ENCODE data around the gene DUOX2.
"Not testable (repeated sequence)": the region's sequence is repeated elsewhere in the genome, so short reads cannot be mapped to it uniquely, and the experiment has no call there.

DUOX2 gene

DNA sequence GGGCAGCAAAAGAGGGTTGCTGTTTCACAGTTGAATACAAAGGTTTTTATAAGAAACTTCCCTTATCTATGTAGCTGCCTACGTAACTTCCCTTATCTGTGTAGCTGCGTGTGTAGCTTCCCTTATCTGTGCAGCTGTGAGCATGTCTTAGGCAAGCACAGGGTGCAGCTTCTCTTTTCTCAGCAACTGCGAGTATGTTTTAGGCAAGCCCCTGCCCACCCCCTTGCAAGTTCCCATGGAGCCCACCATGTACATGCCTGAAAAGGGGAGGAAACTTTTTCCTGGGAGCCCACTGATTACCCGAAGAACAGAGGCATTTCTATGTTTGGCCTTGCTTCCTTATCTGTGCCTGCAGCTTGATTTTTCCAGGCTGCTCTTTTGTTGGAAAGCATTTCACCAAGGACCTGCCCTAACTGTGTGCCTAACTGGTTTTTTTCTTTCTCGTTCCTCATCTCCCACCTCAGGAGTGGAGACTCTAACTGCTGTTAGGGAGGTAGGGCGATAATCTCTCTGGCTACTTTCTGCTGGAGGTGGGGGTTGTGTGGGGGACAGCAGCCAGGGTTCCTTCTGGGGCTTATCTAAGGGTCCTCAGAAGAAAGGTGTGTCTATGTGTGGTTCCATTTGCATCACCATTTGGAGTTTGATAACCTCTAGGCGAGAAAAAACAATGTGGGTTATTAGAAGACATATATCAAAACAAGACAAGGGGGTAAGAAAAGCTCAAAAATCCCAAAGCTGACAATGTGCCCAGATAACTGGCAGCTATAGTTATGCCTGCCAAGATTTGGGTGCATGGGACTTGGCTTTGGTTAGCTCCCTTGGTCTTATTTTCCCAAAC, 65.0 kb downstream of the DUOX2 start:
- Histone ChIP-seq H3K9me3 (ENCODE audit: control insufficient read depth, low read length) (peaks cover 10% of the 10 kb centered on the region), H3K4me3 (ENCODE audit: low read length) (no peak overlapping the region)

DNA sequence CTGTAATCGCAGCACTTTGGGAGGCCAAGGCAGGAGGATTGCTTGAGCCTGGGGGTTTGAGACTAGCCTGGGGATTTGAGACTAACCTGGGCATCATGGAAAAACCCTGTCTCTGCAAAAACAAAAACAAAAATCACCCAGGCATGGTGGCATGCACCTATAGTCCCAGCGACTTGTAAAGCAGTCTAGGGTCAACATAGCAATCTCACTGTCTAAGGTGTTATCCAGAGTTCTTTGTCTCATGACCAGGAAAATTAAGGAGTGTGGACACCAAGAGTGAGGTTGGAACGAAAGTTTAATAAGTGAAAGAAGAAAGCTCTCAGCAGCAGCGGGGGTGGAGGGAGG, 65.6 kb downstream of the DUOX2 start:
- H3K27me3 ChIP-seq (replicated peaks; ENCODE audit: control insufficient read depth, insufficient read depth, low read length); H3K9ac ChIP-seq (ENCODE audit: low read length); H3K4me3 ChIP-seq (ENCODE audit: low read length); DNase-seq (ENCODE audit: low read depth); H3K4me1 ChIP-seq (ENCODE audit: control insufficient read depth, insufficient read depth, low read length); H3K9me3 ChIP-seq (ENCODE audit: control insufficient read depth, low read length): not testable (repeated sequence)
- H3K36me3 ChIP-seq (ENCODE audit: control insufficient read depth, insufficient read depth, low read length, severe bottlenecking): peaks cover 12% of the 10 kb centered on the region

More for the DNA sequence above, 65.0 kb downstream of the DUOX2 start:
- Histone ChIP-seq H3K27me3 (replicated peaks; ENCODE audit: control insufficient read depth, insufficient read depth, low read length) (no peaks in the 10 kb centered on the region), H3K4me1 (ENCODE audit: control insufficient read depth, insufficient read depth, low read length) (no peaks in the 10 kb centered on the region), H3K9ac (ENCODE audit: low read length) (no peak overlapping the region), H3K36me3 (ENCODE audit: control insufficient read depth, insufficient read depth, low read length, severe bottlenecking) (peaks cover 12% of the 10 kb centered on the region)
- no peak for DNase-seq (ENCODE audit: low read depth)

DNA sequence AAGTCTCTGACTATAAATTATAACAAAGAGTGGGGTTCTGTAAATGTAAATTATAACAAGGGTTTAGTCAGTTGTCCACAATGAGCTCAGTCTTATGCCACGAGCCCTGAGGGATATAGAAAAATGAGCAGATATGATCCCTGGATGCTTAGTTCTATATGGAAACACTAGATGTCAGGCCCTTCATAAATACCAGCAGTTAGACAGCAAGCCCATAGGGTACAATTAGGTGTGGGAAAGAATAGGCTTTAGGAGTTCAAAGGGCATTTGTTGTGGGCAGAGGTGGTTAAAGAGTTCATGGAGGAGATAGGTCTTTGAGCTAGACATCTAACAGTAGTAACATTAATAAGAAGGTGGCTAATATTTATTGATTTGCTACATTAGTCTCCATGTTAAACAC, 69.7 kb downstream of the DUOX2 start:
- H3K4me1 ChIP-seq (ENCODE audit: control insufficient read depth, insufficient read depth, low read length); H3K4me3 ChIP-seq (ENCODE audit: low read length); H3K9ac ChIP-seq (ENCODE audit: low read length); DNase-seq (ENCODE audit: low read depth); H3K9me3 ChIP-seq (ENCODE audit: control insufficient read depth, low read length); H3K27me3 ChIP-seq (replicated peaks; ENCODE audit: control insufficient read depth, insufficient read depth, low read length); H3K36me3 ChIP-seq (ENCODE audit: control insufficient read depth, insufficient read depth, low read length, severe bottlenecking): not testable (repeated sequence)

DNA sequence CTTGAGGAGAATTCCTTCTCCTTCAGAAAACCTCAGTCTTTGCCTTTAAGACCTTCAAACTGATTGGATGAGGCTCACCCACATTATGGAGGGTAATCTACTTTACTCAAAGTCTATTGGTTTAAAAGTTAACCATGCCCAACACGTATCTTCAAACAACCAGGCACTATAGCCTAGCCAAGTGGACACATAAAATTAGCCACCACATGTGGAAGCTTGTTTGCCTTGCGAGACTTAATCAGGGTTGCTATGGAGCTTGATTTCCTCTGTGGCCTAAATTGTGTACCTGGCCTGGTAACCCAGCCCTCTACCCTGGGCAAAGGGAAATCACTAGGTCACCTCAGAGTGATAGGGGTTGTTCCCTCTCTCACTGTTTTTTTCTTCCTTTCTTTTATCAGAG, 71.1 kb downstream of the DUOX2 start:
- not testable (repeated sequence) for DNase-seq (ENCODE audit: low read depth); H3K4me1 ChIP-seq (ENCODE audit: control insufficient read depth, insufficient read depth, low read length); H3K36me3 ChIP-seq (ENCODE audit: control insufficient read depth, insufficient read depth, low read length, severe bottlenecking); H3K4me3 ChIP-seq (ENCODE audit: low read length); H3K27me3 ChIP-seq (replicated peaks; ENCODE audit: control insufficient read depth, insufficient read depth, low read length); H3K9me3 ChIP-seq (ENCODE audit: control insufficient read depth, low read length); H3K9ac ChIP-seq (ENCODE audit: low read length)

All from adipocyte (in vitro differentiated cells).